GM12878 (cell line): Measurements from ENCODE around the gene KLF7. TPM values are rescaled to one million over a fixed set of nuclear protein-coding genes. Genes with fewer than 3 reads are reported as not detected.
A peak's percentile ranks its signal among the peaks of the same experiment; 100 is the strongest.

Experiments used
- CREB1 ChIP-seq: IDR thresholded peaks from 2 replicates; pipeline ENCODE4 v1.6.1; 2012; ENCODE audit warnings: low read depth, mild to moderate bottlenecking, inconsistent platforms
- ETV6 ChIP-seq, 2 experiments: fragments of 450-650 bp in 1 of 2; IDR thresholded peaks in 1 of 2; conservative IDR thresholded peaks in 1 of 2; 2 replicates each; pipeline ENCODE4 v1.6.1; 2014; ENCODE audit warnings: antibody characterized with exemption in 1 of 2, borderline replicate concordance in 1 of 2, low read depth in 1 of 2, mild to moderate bottlenecking in 1 of 2, moderate library complexity in 1 of 2
- GATAD2B ChIP-seq: fragments of 450-650 bp; conservative IDR thresholded peaks from 2 replicates; pipeline ENCODE4 v1.6.1; 2017; ENCODE audit warnings: low read depth, mild to moderate bottlenecking, moderate library complexity
- HCFC1 ChIP-seq: fragments of 150-350 bp; IDR thresholded peaks from 2 replicates; pipeline ENCODE4 v1.6.1; 2014; ENCODE audit warnings: low read length
- IKZF1 ChIP-seq: fragments of 450-650 bp; conservative IDR thresholded peaks from 2 replicates; pipeline ENCODE4 v1.6.1; 2017; ENCODE audit warnings: antibody characterized with exemption, mild to moderate bottlenecking
- MEF2A ChIP-seq: IDR thresholded peaks from 2 replicates; pipeline ENCODE4 v1.6.1; 2011; ENCODE audit warnings: low read depth, mild to moderate bottlenecking, low read length, moderate library complexity; ENCODE audit not compliant: insufficient read depth
- MTA2 ChIP-seq: fragments of 450-650 bp; IDR thresholded peaks from 2 replicates; pipeline ENCODE4 v1.6.1; 2016; ENCODE audit warnings: low read depth, mild to moderate bottlenecking, moderate library complexity
- MTA3 ChIP-seq: IDR thresholded peaks from 2 replicates; pipeline ENCODE4 v1.6.1; 2012; ENCODE audit warnings: low read length, inconsistent platforms, borderline replicate concordance
- PML ChIP-seq: IDR thresholded peaks from 2 replicates; pipeline ENCODE4 v1.6.1; 2012; ENCODE audit warnings: low read length, inconsistent platforms
- POU2F2 ChIP-seq: IDR thresholded peaks from 3 replicates; pipeline ENCODE4 v1.6.1; 2011; ENCODE audit warnings: low read depth, mild to moderate bottlenecking, low read length, borderline replicate concordance
- RFX5 ChIP-seq: IDR thresholded peaks from 2 replicates; pipeline ENCODE4 v1.6.1; 2011; ENCODE audit warnings: low read depth, low read length, improper control_type of control experiment
- SIN3A ChIP-seq: IDR thresholded peaks from 2 replicates; pipeline ENCODE4 v1.6.1; 2012; ENCODE audit warnings: low read depth, low read length, improper control_type of control experiment
- SMAD5 ChIP-seq: IDR thresholded peaks from 2 replicates; pipeline ENCODE4 v1.6.1; 2016; ENCODE audit warnings: antibody characterized with exemption, low read depth
- SPI1 ChIP-seq: IDR thresholded peaks from 2 replicates; pipeline ENCODE4 v1.6.1; 2011; ENCODE audit warnings: low read depth, mild to moderate bottlenecking, low read length, moderate library complexity, borderline replicate concordance; ENCODE audit not compliant: insufficient read depth
- SRF ChIP-seq, 2 experiments: IDR thresholded peaks; 2 replicates each; pipeline ENCODE4 v1.6.1; 2011; ENCODE audit warnings: low read depth in 2 of 2, low read length in 2 of 2, mild to moderate bottlenecking in 1 of 2, moderate library complexity in 1 of 2
- STAT3 ChIP-seq: IDR thresholded peaks from 2 replicates; pipeline ENCODE4 v1.6.1; 2011; ENCODE audit warnings: low read depth, low read length, improper control_type of control experiment
- SUZ12 ChIP-seq: fragments of 200-600 bp; sonication (generic); IDR thresholded peaks from one replicate; pipeline ENCODE4 v1.6.1; 2018; ENCODE audit warnings: antibody characterized with exemption, mild to moderate bottlenecking; ENCODE audit not compliant: unreplicated experiment
- ZZZ3 ChIP-seq: IDR thresholded peaks from 2 replicates; pipeline ENCODE4 v1.6.1; 2011; ENCODE audit warnings: low read depth; ENCODE audit not compliant: control insufficient read depth, insufficient read length
- polyA plus RNA-seq, 11 experiments: library from polyadenylated mRNA; depleted of rRNA in 4 of 11; unstranded in 6 of 11; stranded (reverse) in 5 of 11; fragments of >200 nt; fragmentation: Nextera tagmentation in 4 of 11; fragmentation: Illumina TruSeq in 1 of 11; extraction: Ambion mirVana in 4 of 11; extraction: Trizol in 1 of 11; gene quantifications; 1 replicate in 1 of 11; 2 replicates in 10 of 11; pipeline versions ENCODE4 v1.2.1 to v1.2.3, GENCODE V29; 2011 to 2016; ENCODE audit warnings: inconsistent platforms in 2 of 11, missing spikeins in 2 of 11, low read depth in 1 of 11
- total RNA-seq, 4 experiments: library from RNA; depleted of rRNA in 3 of 4; stranded (reverse); fragments of >200 nt in 3 of 4; fragmentation: Illumina TruSeq in 1 of 4; extraction: Trizol in 1 of 4; gene quantifications; 2 replicates each; pipeline versions ENCODE4 v1.2.1 to v1.2.3, GENCODE V29; 2013 to 2021
- TF ChIP-seq, protein P1 (sequence below): fragments of 450-650 bp; conservative IDR thresholded peaks from 2 replicates; pipeline ENCODE4 v1.6.1; 2017; ENCODE audit warnings: mild to moderate bottlenecking, moderate library complexity
- TF ChIP-seq, protein P2 (sequence below): fragments of 450-650 bp; formaldehyde crosslinking; IDR thresholded peaks from 2 replicates; pipeline ENCODE4 v1.5.0; 2022; ENCODE audit warnings: mild to moderate bottlenecking, missing genetic modification characterization
- TF ChIP-seq, protein P3 (sequence below): fragments of 450-650 bp; IDR thresholded peaks from 2 replicates; pipeline ENCODE4 v1.6.1; 2018; ENCODE audit warnings: mild to moderate bottlenecking, low read depth, moderate library complexity; ENCODE audit not compliant: partially characterized antibody

Gene KLF7
- total and polyA plus RNA-seq, 10 of the 15 experiments (the other 5 are each of a cell fraction or from before 2014, with no cell fraction given): 2.4 to 24.8 (median 8.5) TPM

DNA sequence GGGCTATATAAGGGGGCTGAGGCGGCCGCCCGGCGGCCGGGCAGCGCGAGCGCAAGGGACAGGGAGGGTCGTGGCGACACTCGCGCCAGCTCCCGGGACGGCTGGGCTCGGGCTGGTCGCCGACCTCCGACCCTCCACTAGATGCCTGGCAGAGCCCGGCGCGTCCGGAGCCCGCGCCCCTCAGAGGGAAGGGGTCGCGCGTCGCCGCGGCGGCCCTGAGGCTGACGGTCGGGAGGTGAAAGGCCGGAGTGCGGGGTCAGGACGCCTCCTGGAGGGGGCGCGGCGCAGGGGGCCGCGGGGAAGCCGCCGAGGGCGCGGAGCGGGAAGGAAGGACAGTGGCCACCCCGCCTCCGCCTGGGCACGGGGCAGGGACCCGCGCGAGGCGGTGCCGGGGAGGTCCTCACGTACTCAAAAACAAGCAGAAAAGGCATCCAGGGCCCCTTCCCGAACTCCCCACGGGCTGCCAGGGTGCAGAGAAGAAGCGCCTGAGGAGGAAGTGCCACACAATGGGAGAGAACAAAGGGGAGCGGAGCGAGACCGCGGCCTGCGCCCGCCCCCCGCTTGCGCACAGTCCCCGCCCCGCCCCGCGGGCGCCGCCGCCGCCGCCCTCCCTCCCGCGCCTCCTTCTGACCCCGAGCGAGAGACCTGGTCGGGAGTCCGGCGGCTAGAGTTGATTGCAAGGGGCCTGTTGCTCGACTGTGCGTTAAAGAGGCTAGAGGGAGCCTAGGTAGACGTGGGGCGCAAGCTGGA, 776 bp upstream of the KLF7 start (continued):
- TF ChIP-seq, protein P1, sequence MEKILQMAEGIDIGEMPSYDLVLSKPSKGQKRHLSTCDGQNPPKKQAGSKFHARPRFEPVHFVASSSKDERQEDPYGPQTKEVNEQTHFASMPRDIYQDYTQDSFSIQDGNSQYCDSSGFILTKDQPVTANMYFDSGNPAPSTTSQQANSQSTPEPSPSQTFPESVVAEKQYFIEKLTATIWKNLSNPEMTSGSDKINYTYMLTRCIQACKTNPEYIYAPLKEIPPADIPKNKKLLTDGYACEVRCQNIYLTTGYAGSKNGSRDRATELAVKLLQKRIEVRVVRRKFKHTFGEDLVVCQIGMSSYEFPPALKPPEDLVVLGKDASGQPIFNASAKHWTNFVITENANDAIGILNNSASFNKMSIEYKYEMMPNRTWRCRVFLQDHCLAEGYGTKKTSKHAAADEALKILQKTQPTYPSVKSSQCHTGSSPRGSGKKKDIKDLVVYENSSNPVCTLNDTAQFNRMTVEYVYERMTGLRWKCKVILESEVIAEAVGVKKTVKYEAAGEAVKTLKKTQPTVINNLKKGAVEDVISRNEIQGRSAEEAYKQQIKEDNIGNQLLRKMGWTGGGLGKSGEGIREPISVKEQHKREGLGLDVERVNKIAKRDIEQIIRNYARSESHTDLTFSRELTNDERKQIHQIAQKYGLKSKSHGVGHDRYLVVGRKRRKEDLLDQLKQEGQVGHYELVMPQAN: peak; percentile 91
- TF ChIP-seq RFX5 (no peak), IKZF1 (peak; percentile 84), MTA2 (0 out of 2 replicates have a peak, but pooled peaks have one; percentile 8), POU2F2 (peak; percentile 85; the same call in 2 of the 3 replicates), ETV6 (conservative IDR thresholded peaks at IDR 0.05 in 1 of 2, IDR thresholded peaks at IDR 0.05 in 1 of 2; ENCODE audit: borderline replicate concordance in 1 of 2, low read depth in 1 of 2) (peak in 1 of 2 experiments; percentile 28; a peak in 1 of 4 replicates), MEF2A (no peak; the same call in 1 of the 2 replicates), GATAD2B (peak; percentile 98), SMAD5 (peak; percentile 93), PML (peak; percentile 97), SPI1 (peak; percentile 71; the same call in 1 of the 2 replicates), HCFC1 (no peak; the same call in 1 of the 2 replicates), STAT3 (no peak), SUZ12 (no peak), SIN3A (no peak; the same call in 1 of the 2 replicates), ZZZ3 (no peak), CREB1 (no peak; the same call in 1 of the 2 replicates), MTA3 (peak; percentile 23; the same call in 1 of the 2 replicates), SRF (IDR thresholded peaks at IDR 0.05; ENCODE audit: low read depth in 2 of 2, low read length in 2 of 2) (no peak)
- TF ChIP-seq, protein P2, sequence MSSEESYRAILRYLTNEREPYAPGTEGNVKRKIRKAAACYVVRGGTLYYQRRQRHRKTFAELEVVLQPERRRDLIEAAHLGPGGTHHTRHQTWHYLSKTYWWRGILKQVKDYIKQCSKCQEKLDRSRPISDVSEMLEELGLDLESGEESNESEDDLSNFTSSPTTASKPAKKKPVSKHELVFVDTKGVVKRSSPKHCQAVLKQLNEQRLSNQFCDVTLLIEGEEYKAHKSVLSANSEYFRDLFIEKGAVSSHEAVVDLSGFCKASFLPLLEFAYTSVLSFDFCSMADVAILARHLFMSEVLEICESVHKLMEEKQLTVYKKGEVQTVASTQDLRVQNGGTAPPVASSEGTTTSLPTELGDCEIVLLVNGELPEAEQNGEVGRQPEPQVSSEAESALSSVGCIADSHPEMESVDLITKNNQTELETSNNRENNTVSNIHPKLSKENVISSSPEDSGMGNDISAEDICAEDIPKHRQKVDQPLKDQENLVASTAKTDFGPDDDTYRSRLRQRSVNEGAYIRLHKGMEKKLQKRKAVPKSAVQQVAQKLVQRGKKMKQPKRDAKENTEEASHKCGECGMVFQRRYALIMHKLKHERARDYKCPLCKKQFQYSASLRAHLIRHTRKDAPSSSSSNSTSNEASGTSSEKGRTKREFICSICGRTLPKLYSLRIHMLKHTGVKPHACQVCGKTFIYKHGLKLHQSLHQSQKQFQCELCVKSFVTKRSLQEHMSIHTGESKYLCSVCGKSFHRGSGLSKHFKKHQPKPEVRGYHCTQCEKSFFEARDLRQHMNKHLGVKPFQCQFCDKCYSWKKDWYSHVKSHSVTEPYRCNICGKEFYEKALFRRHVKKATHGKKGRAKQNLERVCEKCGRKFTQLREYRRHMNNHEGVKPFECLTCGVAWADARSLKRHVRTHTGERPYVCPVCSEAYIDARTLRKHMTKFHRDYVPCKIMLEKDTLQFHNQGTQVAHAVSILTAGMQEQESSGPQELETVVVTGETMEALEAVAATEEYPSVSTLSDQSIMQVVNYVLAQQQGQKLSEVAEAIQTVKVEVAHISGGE: no peak
- TF ChIP-seq, protein P3, sequence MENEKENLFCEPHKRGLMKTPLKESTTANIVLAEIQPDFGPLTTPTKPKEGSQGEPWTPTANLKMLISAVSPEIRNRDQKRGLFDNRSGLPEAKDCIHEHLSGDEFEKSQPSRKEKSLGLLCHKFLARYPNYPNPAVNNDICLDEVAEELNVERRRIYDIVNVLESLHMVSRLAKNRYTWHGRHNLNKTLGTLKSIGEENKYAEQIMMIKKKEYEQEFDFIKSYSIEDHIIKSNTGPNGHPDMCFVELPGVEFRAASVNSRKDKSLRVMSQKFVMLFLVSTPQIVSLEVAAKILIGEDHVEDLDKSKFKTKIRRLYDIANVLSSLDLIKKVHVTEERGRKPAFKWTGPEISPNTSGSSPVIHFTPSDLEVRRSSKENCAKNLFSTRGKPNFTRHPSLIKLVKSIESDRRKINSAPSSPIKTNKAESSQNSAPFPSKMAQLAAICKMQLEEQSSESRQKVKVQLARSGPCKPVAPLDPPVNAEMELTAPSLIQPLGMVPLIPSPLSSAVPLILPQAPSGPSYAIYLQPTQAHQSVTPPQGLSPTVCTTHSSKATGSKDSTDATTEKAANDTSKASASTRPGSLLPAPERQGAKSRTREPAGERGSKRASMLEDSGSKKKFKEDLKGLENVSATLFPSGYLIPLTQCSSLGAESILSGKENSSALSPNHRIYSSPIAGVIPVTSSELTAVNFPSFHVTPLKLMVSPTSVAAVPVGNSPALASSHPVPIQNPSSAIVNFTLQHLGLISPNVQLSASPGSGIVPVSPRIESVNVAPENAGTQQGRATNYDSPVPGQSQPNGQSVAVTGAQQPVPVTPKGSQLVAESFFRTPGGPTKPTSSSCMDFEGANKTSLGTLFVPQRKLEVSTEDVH: no peak
